Activated CD4-positive, alpha-beta T cell treated with anti-CD3 and anti-CD28 coated beads, Interleukin-2, amount 10 ng/mL, durations not matched to agents 24 days and 14 days (primary cell): ENCODE results near the gene CHD6. TPM values are rescaled to one million over a fixed set of nuclear protein-coding genes. Genes with fewer than 3 reads are reported as not detected.
A peak's percentile ranks its signal among the peaks of the same experiment; 100 is the strongest.

Experiments
- DNase-seq: peaks from one replicate; pipeline ENCODE4 v3.0.0; 2022
- H3K27ac Mint-ChIP-seq: one replicate; pipeline ENCODE4 v1.8.0; 2022; ENCODE audit warnings: mild to moderate bottlenecking, mixed read lengths
- H3K27me3 Mint-ChIP-seq: one replicate; pipeline ENCODE4 v1.8.0; 2022; ENCODE audit warnings: mixed read lengths
- H3K36me3 Mint-ChIP-seq: one replicate; pipeline ENCODE4 v1.8.0; 2022; ENCODE audit warnings: low read depth, mild to moderate bottlenecking, mixed read lengths
- H3K4me1 Mint-ChIP-seq: one replicate; pipeline ENCODE4 v1.8.0; 2021; ENCODE audit warnings: mixed read lengths
- H3K4me3 Mint-ChIP-seq: one replicate; pipeline ENCODE4 v1.8.0; 2022; ENCODE audit warnings: mild to moderate bottlenecking, moderate library complexity, mixed read lengths
- H3K9me3 Mint-ChIP-seq: one replicate; pipeline ENCODE4 v1.8.0; 2021; ENCODE audit warnings: mixed read lengths
- intact Hi-C: fragments of 100-400 bp; cut with micrococcal nuclease; formaldehyde crosslinking; loops from one replicate; pipeline ENCODE4 v1.15.1; 2023
- total RNA-seq: library from RNA; stranded (reverse); gene quantifications from 2 replicates; pipeline ENCODE4 v1.2.3, GENCODE V29; 2022

The CHD6 gene
- total RNA-seq, 1 donor from 2014 or later: 31.8 TPM

DNA sequence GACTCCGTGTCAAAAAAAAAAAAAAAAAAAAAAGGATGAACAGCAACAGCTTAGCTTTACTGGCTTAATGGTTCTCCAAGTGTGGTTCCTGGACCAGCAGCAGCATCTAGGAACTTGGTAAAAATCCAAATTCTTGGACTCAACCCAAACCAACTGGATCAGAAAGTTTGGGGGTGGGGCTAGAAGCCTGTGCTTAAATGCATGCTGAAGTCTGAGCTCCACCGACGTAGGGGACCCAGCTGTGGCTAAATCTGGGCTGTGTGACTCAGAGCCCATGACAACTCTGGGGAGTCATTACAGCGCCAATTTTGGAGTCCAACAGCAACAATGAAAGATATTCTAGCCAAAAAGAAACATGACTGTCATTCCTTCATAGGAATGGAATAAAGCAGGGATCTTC is 13.6 kb upstream of the CHD6 start:
- H3K4me1 Mint-ChIP-seq: peaks cover 2% of the 10 kb centered on the region
- intact Hi-C loops: no loop called here
- H3K27me3 Mint-ChIP-seq: peaks cover 4% of the 10 kb centered on the region
- H3K9me3 Mint-ChIP-seq: no peaks in the 10 kb centered on the region
- H3K4me3 Mint-ChIP-seq: no peak overlapping the region
- no peak overlapping the region for H3K27ac Mint-ChIP-seq
- H3K36me3 Mint-ChIP-seq: no peaks in the 10 kb centered on the region
- DNase-seq: no peak

DNA sequence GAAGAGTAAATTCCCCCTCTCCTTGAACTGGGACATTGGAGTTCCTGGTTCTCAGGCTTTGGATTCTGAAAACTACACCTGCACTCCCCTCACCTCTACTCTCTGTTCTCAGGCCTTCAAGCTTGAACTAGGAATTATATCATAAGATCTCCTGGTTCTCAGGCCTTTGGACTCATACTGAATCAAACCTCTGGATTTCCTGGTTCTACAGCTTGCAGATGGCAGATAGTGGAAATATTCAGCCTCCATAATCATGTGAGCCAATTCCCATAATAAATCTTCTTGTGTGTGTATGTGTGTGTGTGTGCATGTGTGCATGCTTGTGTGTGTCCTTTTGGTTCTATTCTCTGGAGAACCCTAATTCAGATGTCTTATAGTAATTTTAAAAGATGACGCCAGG is 12.7 kb upstream of the CHD6 start:
- no peak for DNase-seq
- no peaks in the 10 kb centered on the region for H3K9me3 Mint-ChIP-seq
- intact Hi-C loops: no loop called here
- no peaks in the 10 kb centered on the region for H3K36me3 Mint-ChIP-seq
- H3K4me3 Mint-ChIP-seq: no peak overlapping the region
- no peak overlapping the region for H3K27ac Mint-ChIP-seq
- H3K4me1 Mint-ChIP-seq: peaks cover 2% of the 10 kb centered on the region
- H3K27me3 Mint-ChIP-seq: peaks cover 4% of the 10 kb centered on the region

DNA sequence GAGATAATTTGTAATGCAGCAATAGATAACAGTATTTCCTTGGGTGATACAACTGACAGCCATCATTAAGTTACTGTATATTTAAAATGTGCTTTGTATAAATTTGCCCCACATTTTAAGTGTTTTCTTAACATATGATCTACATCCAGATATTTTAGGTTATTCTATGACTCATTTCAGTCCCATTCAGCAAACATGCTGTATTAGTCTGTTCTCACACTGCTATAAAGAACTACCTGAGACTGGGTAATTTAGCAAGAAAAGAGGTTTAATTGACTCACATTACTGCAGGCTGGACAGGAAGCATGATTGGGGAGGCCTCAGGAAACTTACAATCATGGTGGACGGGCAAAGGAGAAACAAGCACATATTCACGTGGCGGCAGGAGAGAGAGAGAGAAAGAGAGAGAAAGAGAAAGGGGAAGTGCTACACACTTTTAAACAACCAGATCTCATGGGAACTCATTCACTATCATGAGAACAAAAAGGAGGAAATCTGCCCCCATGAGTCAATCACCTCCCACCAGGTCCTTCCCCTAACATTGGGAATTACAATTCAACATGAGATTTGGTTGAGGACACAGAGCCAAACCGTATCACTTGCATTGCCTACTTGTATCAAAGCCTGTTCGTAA is 9.6 kb upstream of the CHD6 start:
- H3K27me3 Mint-ChIP-seq: peaks cover 2% of the 10 kb centered on the region
- H3K4me3 Mint-ChIP-seq: no peak overlapping the region

DNA sequence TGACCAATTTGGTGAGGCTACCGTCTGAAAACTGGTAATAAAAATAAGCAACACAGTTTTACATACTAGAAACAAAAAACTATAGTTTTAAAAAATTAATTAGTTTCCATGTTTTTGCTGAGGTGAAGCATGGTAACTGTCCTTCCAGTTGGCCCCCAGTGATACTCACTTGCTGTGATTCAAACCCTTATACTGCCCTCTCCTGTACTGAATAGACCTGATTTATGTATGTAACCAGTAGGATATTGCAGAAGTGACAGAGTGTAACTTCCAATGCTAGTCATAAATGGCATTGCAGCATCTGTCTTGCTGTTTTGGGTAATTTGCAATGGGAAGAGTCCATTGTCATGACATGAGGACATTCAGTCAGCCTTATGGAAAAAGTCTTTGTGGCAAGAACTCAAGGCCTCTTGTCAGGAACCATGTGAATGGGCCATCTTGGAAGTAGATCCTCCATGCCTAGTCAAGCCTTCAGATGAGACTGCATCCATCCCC is 8.9 kb upstream of the CHD6 start:
- DNase-seq: no peak
- Mint-ChIP-seq H3K9me3 (no peaks in the 10 kb centered on the region), H3K36me3 (no peaks in the 10 kb centered on the region), H3K4me3 (no peak overlapping the region), H3K27me3 (peaks cover 8% of the 10 kb centered on the region), H3K27ac (no peak overlapping the region), H3K4me1 (no peaks in the 10 kb centered on the region)
- intact Hi-C loops: no loop called here

More for the DNA sequence above, 9.6 kb upstream of the CHD6 start:
- intact Hi-C loops: no loop called here
- no peaks in the 10 kb centered on the region for H3K36me3 Mint-ChIP-seq
- H3K27ac Mint-ChIP-seq: no peak overlapping the region
- H3K4me1 Mint-ChIP-seq: no peaks in the 10 kb centered on the region
- DNase-seq: no peak
- H3K9me3 Mint-ChIP-seq: no peaks in the 10 kb centered on the region

DNA sequence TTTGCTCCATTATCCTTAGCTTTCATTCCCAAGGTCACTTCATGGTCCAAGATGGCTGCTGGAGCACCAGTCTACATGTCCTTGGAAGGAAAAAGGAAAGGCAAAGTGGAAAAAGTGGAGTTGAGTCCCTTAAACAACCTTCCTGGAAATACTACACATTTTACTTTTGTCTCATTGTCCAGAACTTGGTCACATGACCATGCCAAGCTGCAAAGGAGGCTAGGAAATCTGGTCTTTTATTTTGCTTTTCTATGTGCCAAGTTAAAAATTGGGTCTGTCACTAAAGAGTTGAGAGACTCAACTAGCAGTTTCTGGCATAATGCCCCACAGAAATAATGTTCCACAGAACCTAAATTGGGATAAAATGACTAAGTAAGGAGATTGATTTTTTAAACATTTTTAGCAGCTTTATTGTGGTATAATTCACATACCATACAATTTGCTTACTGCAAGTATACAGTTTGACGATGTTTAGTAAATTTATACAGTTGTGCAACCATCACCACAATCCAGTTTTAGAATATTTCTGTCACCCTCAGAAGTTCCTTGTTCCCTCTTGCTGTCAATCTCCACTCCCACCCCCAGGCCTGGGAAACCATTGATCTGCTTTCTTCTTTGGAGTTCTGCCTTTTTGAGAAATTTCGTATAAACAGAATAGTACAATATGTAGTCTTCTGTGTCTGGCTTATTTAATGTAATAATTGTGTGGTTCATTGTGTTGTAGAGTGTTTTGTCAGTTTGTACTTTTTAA is 5.6 kb upstream of the CHD6 start:
- no peak overlapping the region for H3K4me3 Mint-ChIP-seq
- intact Hi-C loops: no loop called here
- H3K36me3 Mint-ChIP-seq: no peaks in the 10 kb centered on the region
- peaks cover 26% of the 10 kb centered on the region for H3K27me3 Mint-ChIP-seq
- peaks cover 7% of the 10 kb centered on the region for H3K4me1 Mint-ChIP-seq
- no peak for DNase-seq
- H3K27ac Mint-ChIP-seq: no peak overlapping the region
- no peaks in the 10 kb centered on the region for H3K9me3 Mint-ChIP-seq

DNA sequence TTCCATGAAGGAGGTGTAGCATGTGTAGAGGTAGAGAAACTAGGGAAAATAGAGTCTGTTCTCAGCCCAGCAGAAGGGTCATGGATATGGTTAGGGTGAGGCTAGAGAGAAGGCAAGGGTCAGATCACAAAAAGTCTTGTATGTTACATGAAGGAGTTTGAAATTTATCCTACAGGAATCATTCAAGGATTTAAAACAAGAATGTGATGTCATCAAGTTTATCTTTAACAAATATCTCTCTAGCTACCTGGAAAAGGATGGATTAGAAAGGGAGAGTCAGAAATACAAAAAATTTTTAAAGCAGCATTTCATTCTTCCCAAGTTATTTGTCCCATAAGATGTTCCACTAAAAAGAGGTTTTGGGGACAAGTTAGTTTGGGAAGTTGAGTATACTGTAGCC is 4.4 kb upstream of the CHD6 start:
- no peaks in the 10 kb centered on the region for H3K36me3 Mint-ChIP-seq
- no peaks in the 10 kb centered on the region for H3K9me3 Mint-ChIP-seq
- H3K27me3 Mint-ChIP-seq: peaks cover 26% of the 10 kb centered on the region
- intact Hi-C loops: no loop called here
- H3K4me1 Mint-ChIP-seq: peaks cover 7% of the 10 kb centered on the region
- DNase-seq: no peak
- H3K27ac Mint-ChIP-seq: no peak overlapping the region
- no peak overlapping the region for H3K4me3 Mint-ChIP-seq

DNA sequence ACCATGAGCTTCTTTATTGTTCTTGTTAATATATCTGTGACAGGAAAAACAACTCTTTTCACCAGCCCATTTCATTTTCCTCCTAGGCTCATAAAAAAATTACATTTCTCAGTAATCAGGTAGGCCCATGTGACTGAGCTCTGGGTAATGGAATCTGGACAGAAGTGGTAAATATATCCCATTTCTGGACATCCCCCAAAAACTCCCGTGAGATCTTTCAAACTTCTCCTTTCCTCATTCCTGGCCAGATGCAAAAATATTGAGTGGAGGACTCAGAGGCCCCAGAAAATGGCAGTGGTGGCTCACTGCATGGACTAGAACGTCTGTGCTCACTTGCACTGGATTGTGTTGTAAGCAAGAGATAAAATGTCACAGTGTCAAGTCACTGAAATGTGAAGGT is 3.8 kb upstream of the CHD6 start:
- intact Hi-C loops: no loop called here
- Mint-ChIP-seq H3K36me3 (peaks cover 2% of the 10 kb centered on the region), H3K27me3 (peaks cover 26% of the 10 kb centered on the region), H3K4me1 (peaks cover 12% of the 10 kb centered on the region), H3K4me3 (no peak overlapping the region), H3K9me3 (no peaks in the 10 kb centered on the region), H3K27ac (no peak overlapping the region)
- DNase-seq: no peak

DNA sequence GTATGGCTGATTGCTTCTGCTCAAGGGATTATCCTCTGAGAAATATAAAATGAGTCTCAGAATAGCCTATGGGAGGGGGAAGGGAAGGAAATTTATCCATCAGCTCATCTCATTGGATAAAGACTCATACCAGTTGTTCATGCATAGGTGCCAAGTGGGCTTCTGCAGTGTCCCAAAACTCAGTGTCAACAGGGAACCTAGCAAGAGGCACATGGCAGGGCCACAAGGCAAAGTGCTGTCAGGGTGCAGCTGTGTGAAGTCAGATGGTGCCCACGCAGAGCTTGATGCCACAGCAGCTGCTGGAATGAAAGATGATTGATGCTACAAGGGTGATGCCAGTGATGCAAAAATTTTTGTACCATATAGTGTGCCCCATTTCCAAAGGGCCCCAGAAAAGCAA is 3.2 kb upstream of the CHD6 start:
- Mint-ChIP-seq H3K27ac (no peak overlapping the region), H3K27me3 (peaks cover 26% of the 10 kb centered on the region), H3K4me1 (peaks cover 18% of the 10 kb centered on the region), H3K9me3 (no peaks in the 10 kb centered on the region), H3K36me3 (peaks cover 2% of the 10 kb centered on the region), H3K4me3 (no peak overlapping the region)
- intact Hi-C loops: no loop called here
- DNase-seq: no peak

DNA sequence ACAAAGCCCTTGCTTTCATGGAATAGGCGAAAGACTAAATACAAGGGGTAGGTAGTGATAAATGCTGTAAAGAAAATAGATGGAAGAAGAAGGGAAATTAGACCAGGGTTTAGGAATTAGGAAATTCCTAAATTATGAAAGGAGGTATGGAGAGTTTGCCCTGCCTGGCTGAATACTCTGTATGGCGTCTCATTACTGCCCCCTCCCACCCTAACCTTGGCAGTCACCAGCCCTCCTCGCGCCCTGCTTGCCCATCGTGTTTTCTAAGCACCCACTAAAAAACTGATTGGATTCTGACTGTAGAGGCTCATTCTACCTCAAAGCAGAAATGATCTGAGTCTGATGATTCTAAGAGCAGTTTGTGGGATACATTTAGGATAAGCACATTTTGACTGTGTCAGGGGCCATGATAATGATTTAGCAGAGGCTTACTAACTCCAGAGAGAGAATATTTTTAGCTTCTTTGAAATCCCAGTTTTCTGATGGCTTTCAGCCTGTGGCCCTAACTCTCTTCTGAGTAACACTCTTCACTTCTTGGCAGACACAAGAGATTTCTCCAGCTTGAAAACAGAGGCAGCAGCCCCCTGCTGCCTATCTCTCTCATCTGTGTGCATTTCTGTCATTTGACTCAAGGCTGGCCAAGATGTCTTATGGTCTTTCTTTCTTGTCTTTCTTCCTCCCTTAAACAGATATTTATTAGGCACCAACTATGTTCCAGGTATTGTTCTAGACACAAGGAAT is 1.4 kb upstream of the CHD6 start:
- intact Hi-C loops: loop anchor here (5.0 to 10.0 kb wide), 4 partner anchors 105 to 482 kb away; partner anchors contain the start of genes PLCG1 and ZHX3
- Mint-ChIP-seq H3K4me3 (peak overlapping the region; percentile 89), H3K27me3 (peaks cover 26% of the 10 kb centered on the region), H3K27ac (peak overlapping the region; percentile 24), H3K36me3 (peaks cover 2% of the 10 kb centered on the region), H3K9me3 (no peaks in the 10 kb centered on the region), H3K4me1 (peaks cover 31% of the 10 kb centered on the region)
- no peak for DNase-seq

DNA sequence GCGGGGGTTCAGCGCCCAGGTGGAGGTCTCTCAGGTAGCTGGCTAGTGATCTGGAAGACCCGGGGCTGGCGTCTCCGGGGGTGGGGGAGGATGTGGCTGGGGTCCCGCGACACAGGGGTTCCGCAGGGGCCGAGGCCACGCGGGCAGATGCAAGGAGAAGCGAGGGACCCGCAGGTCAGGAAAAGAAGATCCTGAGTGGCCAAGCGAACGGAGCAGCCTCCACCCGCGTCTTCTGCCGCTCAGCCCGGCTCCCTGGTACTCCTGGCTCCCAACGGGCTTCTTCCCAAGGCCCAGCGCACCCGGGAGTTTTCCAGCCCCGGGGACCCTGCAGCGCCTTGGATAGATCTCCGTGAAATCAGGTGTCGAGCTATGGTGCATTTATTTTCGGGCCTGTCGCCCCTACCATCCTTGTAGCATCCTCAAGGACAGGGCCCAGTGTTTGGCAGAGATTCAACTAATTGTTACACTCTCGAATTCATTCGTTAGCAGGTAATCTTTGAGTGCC is 682 bp upstream of the CHD6 start:
- H3K27me3 Mint-ChIP-seq: peaks cover 26% of the 10 kb centered on the region
- peaks cover 2% of the 10 kb centered on the region for H3K36me3 Mint-ChIP-seq
- no peak for DNase-seq
- peak overlapping the region; percentile 24 for H3K27ac Mint-ChIP-seq
- H3K9me3 Mint-ChIP-seq: no peaks in the 10 kb centered on the region
- peak overlapping the region; percentile 89 for H3K4me3 Mint-ChIP-seq
- intact Hi-C loops: loop anchor here (1.0 to 10.0 kb wide), 5 partner anchors 74 to 482 kb away; partner anchors contain the start of genes PLCG1 and ZHX3
- H3K4me1 Mint-ChIP-seq: peaks cover 31% of the 10 kb centered on the region

DNA sequence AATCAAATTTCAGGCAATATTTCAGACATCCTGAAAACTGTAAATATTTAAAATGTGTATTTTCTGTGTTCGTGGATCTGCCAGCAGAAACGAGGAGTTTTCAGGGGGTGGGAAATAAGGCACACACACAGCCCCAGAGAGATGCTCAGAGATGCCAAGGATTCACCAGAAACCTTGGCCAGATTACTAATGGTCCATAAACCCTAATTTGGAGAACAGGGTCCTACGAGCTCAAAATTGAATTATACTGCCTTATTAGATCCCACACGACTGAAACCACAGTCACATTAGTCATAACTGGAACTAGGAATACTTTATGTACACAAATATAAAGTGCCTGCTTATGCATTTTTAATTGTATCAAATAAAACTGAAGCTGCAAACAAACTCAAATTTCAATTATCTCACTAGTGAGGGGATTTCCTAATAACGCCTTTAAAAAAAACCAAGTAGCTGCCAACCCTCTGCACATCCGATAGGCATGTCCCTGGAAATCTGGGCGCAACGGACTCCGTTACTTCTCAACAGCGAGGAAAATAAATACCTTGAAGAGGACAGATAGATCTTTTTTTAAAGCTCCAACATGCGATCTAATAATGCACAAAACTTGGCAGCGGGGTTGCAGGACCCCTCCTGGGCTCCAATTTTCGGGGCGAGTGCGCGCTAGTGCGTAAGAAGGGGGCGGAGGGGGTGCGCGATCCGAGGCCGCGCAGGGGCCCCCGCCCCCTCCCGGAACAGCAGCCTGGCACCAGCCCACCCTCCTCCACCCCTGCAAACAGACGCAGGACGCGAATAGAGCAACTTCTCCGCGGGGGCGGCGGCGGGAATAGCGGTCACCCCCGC is 897 bp downstream of the CHD6 start:
- DNase-seq: peak; percentile 83
- Mint-ChIP-seq H3K4me3 (peak overlapping the region; percentile 85), H3K36me3 (peaks cover 2% of the 10 kb centered on the region), H3K27ac (peak overlapping the region; percentile 74), H3K4me1 (peaks cover 31% of the 10 kb centered on the region), H3K27me3 (peaks cover 22% of the 10 kb centered on the region), H3K9me3 (no peaks in the 10 kb centered on the region)
- intact Hi-C loops: loop anchor here (5.0 to 10.0 kb wide), 4 partner anchors 102 to 480 kb away; partner anchors contain the start of genes PLCG1 and ZHX3

DNA sequence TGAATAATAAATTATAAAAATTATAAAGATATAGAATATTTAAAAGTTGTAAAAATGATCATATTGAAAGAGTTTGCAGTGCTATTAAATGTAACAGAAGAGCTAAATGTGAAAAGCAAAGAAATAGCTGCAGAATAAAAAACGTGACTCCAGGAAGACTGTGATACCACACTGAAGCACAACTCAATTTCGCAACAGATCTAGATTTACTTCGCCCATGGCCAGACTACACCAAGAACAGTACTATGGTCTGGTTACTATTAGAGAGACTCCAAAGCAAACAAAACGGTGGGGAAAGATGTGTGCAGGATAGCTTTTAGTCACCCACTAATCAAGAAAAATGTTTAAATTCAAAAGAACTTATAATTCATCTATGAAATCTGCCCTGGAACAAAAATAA is 1.9 kb downstream of the CHD6 start:
- H3K27ac Mint-ChIP-seq: no peak overlapping the region
- no peak for DNase-seq
- H3K9me3 Mint-ChIP-seq: no peaks in the 10 kb centered on the region
- peaks cover 15% of the 10 kb centered on the region for H3K27me3 Mint-ChIP-seq
- H3K36me3 Mint-ChIP-seq: peaks cover 4% of the 10 kb centered on the region
- intact Hi-C loops: loop anchor here (5.0 to 10.0 kb wide), 4 partner anchors 101 to 479 kb away; partner anchors contain the start of genes PLCG1 and ZHX3
- H3K4me3 Mint-ChIP-seq: peak overlapping the region; percentile 85
- peaks cover 33% of the 10 kb centered on the region for H3K4me1 Mint-ChIP-seq

DNA sequence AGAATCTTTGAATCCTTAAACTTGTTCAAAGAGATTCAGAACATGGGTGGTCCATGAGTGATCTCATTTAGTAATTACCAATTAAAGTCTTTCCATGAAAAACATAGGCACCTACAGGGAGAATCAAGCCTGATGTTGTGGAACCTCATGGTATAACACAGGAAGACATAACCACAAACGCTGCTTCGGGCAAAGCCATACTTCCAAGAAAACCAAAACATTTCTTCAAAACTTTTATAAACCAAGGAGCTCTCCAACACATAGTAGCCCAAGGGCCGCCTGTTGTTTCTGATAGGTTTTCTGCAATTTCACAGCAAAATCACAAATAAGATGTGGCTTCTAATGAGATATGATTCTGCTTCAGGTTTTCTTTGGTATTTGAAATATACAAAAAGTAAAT is 2.5 kb downstream of the CHD6 start:
- H3K4me3 Mint-ChIP-seq: peak overlapping the region; percentile 38
- H3K27ac Mint-ChIP-seq: no peak overlapping the region
- intact Hi-C loops: loop anchor here (5.0 to 10.0 kb wide), 4 partner anchors 101 to 478 kb away; partner anchors contain the start of genes PLCG1 and ZHX3
- peaks cover 10% of the 10 kb centered on the region for H3K27me3 Mint-ChIP-seq
- peaks cover 4% of the 10 kb centered on the region for H3K36me3 Mint-ChIP-seq
- no peak for DNase-seq
- no peaks in the 10 kb centered on the region for H3K9me3 Mint-ChIP-seq
- peaks cover 33% of the 10 kb centered on the region for H3K4me1 Mint-ChIP-seq
